H9 (cell line): ENCODE data around the gene C15orf61. TPM values are rescaled to one million over a fixed set of nuclear protein-coding genes. Genes with fewer than 3 reads are reported as not detected.

Source experiments
- DNase-seq: peaks from one replicate; pipeline ENCODE4 v3.0.0-alpha.2; 2017
- H2AFZ ChIP-seq: one replicate; pipeline ENCODE4 v1.6.1; 2013; ENCODE audit warnings: mild to moderate bottlenecking, low read length, control low read depth, moderate library complexity
- H2AK5ac ChIP-seq: 2 replicates; pipeline ENCODE4 v1.6.1; 2013; ENCODE audit warnings: low read length, control low read depth, mixed read lengths; ENCODE audit not compliant: insufficient read length
- H2BK120ac ChIP-seq: one replicate; pipeline ENCODE4 v1.6.1; 2013; ENCODE audit warnings: low read depth, mild to moderate bottlenecking, low read length, control low read depth, inconsistent platforms; ENCODE audit not compliant: poor library complexity, severe bottlenecking
- H2BK12ac ChIP-seq: 2 replicates; pipeline ENCODE4 v1.6.1; 2013; ENCODE audit warnings: low read length, control low read depth, mixed read lengths, low read depth; ENCODE audit not compliant: insufficient read length
- H2BK15ac ChIP-seq: 2 replicates; pipeline ENCODE4 v1.6.1; 2013; ENCODE audit warnings: low read depth, low read length, control low read depth
- H2BK20ac ChIP-seq: one replicate; pipeline ENCODE4 v1.6.1; 2013; ENCODE audit warnings: low read depth, mild to moderate bottlenecking, low read length, control low read depth, inconsistent platforms; ENCODE audit not compliant: poor library complexity, severe bottlenecking
- H2BK5ac ChIP-seq: 2 replicates; pipeline ENCODE4 v1.6.1; 2013; ENCODE audit warnings: low read length, control low read depth, mixed read lengths; ENCODE audit not compliant: insufficient read length
- H3K14ac ChIP-seq: 2 replicates; pipeline ENCODE4 v1.6.1; 2013; ENCODE audit warnings: low read length, control low read depth; ENCODE audit not compliant: insufficient read depth
- H3K18ac ChIP-seq: 2 replicates; pipeline ENCODE4 v1.6.1; 2013; ENCODE audit warnings: low read depth, mild to moderate bottlenecking, mixed read lengths, low read length, control low read depth; ENCODE audit not compliant: insufficient read length
- H3K23ac ChIP-seq: 2 replicates; pipeline ENCODE4 v1.6.1; 2013; ENCODE audit warnings: low read length, control low read depth, mixed read lengths, low read depth; ENCODE audit not compliant: insufficient read length
- H3K23me2 ChIP-seq: 2 replicates; pipeline ENCODE4 v1.6.1; 2013; ENCODE audit warnings: low read depth, mild to moderate bottlenecking, mixed read lengths, low read length, control low read depth; ENCODE audit not compliant: insufficient read length, poor library complexity, severe bottlenecking
- H3K27ac ChIP-seq: 2 replicates; pipeline ENCODE4 v1.5.1; 2013; ENCODE audit warnings: low read length, control low read depth, mixed read lengths, low read depth; ENCODE audit not compliant: insufficient read length
- H3K27me3 ChIP-seq: 2 replicates; pipeline ENCODE4 v1.6.1; 2013; ENCODE audit warnings: low read length, control low read depth, inconsistent platforms; ENCODE audit not compliant: insufficient read depth
- H3K4ac ChIP-seq: 2 replicates; pipeline ENCODE4 v1.6.1; 2013; ENCODE audit warnings: low read depth, mild to moderate bottlenecking, control low read depth, inconsistent platforms, low read length, moderate library complexity
- H3K4me1 ChIP-seq: 2 replicates; pipeline ENCODE4 v1.6.1; 2013; ENCODE audit warnings: low read length, control low read depth, inconsistent platforms; ENCODE audit not compliant: insufficient read depth
- H3K4me2 ChIP-seq: 2 replicates; pipeline ENCODE4 v1.6.1; 2013; ENCODE audit warnings: low read length, control low read depth, mixed read lengths; ENCODE audit not compliant: insufficient read length, insufficient read depth
- H3K56ac ChIP-seq: 2 replicates; pipeline ENCODE4 v1.6.1; 2013; ENCODE audit warnings: low read depth, mild to moderate bottlenecking, mixed read lengths, low read length, control low read depth; ENCODE audit not compliant: insufficient read length
- H3K79me1 ChIP-seq: 2 replicates; pipeline ENCODE4 v1.6.1; 2013; ENCODE audit warnings: low read depth, mild to moderate bottlenecking, moderate library complexity, low read length, control low read depth, inconsistent platforms; ENCODE audit not compliant: insufficient read depth, poor library complexity, severe bottlenecking
- H3K79me2 ChIP-seq: 2 replicates; pipeline ENCODE4 v1.6.1; 2013; ENCODE audit warnings: low read length, control low read depth, inconsistent platforms; ENCODE audit not compliant: insufficient read depth
- H3K9ac ChIP-seq: 2 replicates; pipeline ENCODE4 v1.6.1; 2013; ENCODE audit warnings: low read length, control low read depth, mixed read lengths; ENCODE audit not compliant: insufficient read length; ENCODE audit errors: extremely low read depth
- H3K9me3 ChIP-seq: one replicate; pipeline ENCODE4 v1.6.1; 2013; ENCODE audit warnings: low read depth, low read length, inconsistent platforms; ENCODE audit not compliant: control insufficient read depth
- H3T11ph ChIP-seq: one replicate; pipeline ENCODE4 v1.6.1; 2013; ENCODE audit warnings: mild to moderate bottlenecking, low read length, control low read depth, inconsistent platforms
- H4K20me1 ChIP-seq: one replicate; pipeline ENCODE4 v1.6.1; 2013; ENCODE audit not compliant: control insufficient read depth, insufficient read length, insufficient read depth
- H4K5ac ChIP-seq: 2 replicates; pipeline ENCODE4 v1.6.1; 2013; ENCODE audit warnings: low read depth, mild to moderate bottlenecking, mixed read lengths, low read length, control low read depth; ENCODE audit not compliant: insufficient read length
- H4K8ac ChIP-seq: replicated peaks from 2 replicates; pipeline ENCODE4 v1.6.1; 2013; ENCODE audit warnings: low read length, control low read depth, mixed read lengths, low read depth; ENCODE audit not compliant: insufficient read length
- H4K91ac ChIP-seq: 2 replicates; pipeline ENCODE4 v1.6.1; 2013; ENCODE audit warnings: low read depth, mild to moderate bottlenecking, moderate library complexity, mixed read lengths, low read length, control low read depth; ENCODE audit not compliant: insufficient read length
- H3K27ac Mint-ChIP-seq, 3 experiments: 2 replicates in 2 of 3; 3 replicates in 1 of 3; pipeline ENCODE4 v1.8.0; 2020 to 2021; ENCODE audit warnings: mixed read lengths in 3 of 3, mild to moderate bottlenecking in 1 of 3, moderate library complexity in 1 of 3
- H3K27me3 Mint-ChIP-seq: 2 replicates; pipeline ENCODE4 v1.8.0; 2021; ENCODE audit warnings: low read depth, mild to moderate bottlenecking, moderate library complexity, mixed read lengths
- H3K36me3 Mint-ChIP-seq, 3 experiments: 2 replicates in 2 of 3; 3 replicates in 1 of 3; pipeline ENCODE4 v1.8.0; 2020 to 2021; ENCODE audit warnings: low read depth in 3 of 3, mixed read lengths in 3 of 3; ENCODE audit not compliant: insufficient read depth in 1 of 3
- H3K4me1 Mint-ChIP-seq, 2 experiments: 2 replicates each; pipeline ENCODE4 v1.8.0; 2020; ENCODE audit warnings: mixed read lengths in 2 of 2
- H3K4me3 Mint-ChIP-seq, 2 experiments: 2 replicates in 1 of 2; 3 replicates in 1 of 2; pipeline ENCODE4 v1.8.0; 2020 to 2021; ENCODE audit warnings: mild to moderate bottlenecking in 2 of 2, mixed read lengths in 2 of 2, moderate library complexity in 1 of 2
- H3K9me3 Mint-ChIP-seq, 2 experiments: 2 replicates in 1 of 2; 3 replicates in 1 of 2; pipeline ENCODE4 v1.8.0; 2020; ENCODE audit warnings: mild to moderate bottlenecking in 2 of 2, mixed read lengths in 2 of 2, moderate library complexity in 1 of 2
- CTCF ChIP-seq: fragments of 200-600 bp; sonication (generic); conservative IDR thresholded peaks from 3 replicates; pipeline ENCODE4 v1.8.0; 2021; ENCODE audit warnings: antibody characterized with exemption, mild to moderate bottlenecking
- WGBS: extraction: QIAGEN DNeasy Blood & Tissue Kit; methylation state at CpG from one replicate; pipeline ENCODE4 v1.1.7; 2013; ENCODE audit warnings: missing lambda C conversion rate, low lambda C conversion rate, mixed read lengths; ENCODE audit not compliant: insufficient read length; ENCODE audit errors: extremely low coverage; 5-methylcytosine and 5-hydroxymethylcytosine counted together
- total RNA-seq: library from RNA; stranded (reverse); gene quantifications from 2 replicates; pipeline ENCODE4 v1.2.1, GENCODE V29; 2021

Gene C15orf61
- total RNA-seq, 1 experiment from 2014 or later = 2.6 TPM

- H3K4ac ChIP-seq = no peak overlapping the region
Measured at GRCh38 chr15:67534360-67534759, 13.4 kb downstream of the C15orf61 start.

More at GRCh38 chr15:67534360-67534759, 13.4 kb downstream of the C15orf61 start:
- Histone ChIP-seq H2BK12ac (no peak overlapping the region), H3K56ac (no peak overlapping the region), H2AK5ac (no peak overlapping the region), H3K23ac (no peak overlapping the region), H3K27ac (no peak overlapping the region), H2BK15ac (no peak overlapping the region), H3K79me2 (no peaks in the 10 kb centered on the region), H3K4me1 (no peaks in the 10 kb centered on the region), H4K20me1 (no peaks in the 10 kb centered on the region), H3K18ac (no peak overlapping the region), H3K9ac (no peak overlapping the region), H3K14ac (no peak overlapping the region), H3K9me3 (no peaks in the 10 kb centered on the region), H4K8ac (no peak overlapping the region), H2BK120ac (no peak overlapping the region), H3K27me3 (no peaks in the 10 kb centered on the region), H4K5ac (no peak overlapping the region), H3K4me2 (no peak overlapping the region), H2BK20ac (no peak overlapping the region), H3T11ph (no peak overlapping the region), H2BK5ac (no peak overlapping the region), H3K23me2 (no peaks in the 10 kb centered on the region), H2AFZ (no peak overlapping the region), H3K79me1 (no peaks in the 10 kb centered on the region), H4K91ac (no peak overlapping the region)
- no peak for TF ChIP-seq CTCF
- no CpG with 5 or more reads among the region's 1 CpG for WGBS
- Mint-ChIP-seq H3K4me1 (no peaks in the 10 kb centered on the region), H3K4me3 (no peak overlapping the region), H3K9me3 (no peaks in the 10 kb centered on the region), H3K36me3 (no peaks in the 10 kb centered on the region), H3K27me3 (peaks cover 4% of the 10 kb centered on the region; the same call in 1 of the 2 replicates), H3K27ac (no peak overlapping the region)
- DNase-seq = no peak
